NCI-H187 treated with DMSO at 0.1 percent for 48 hours (cell line): Measurements from ENCODE around the gene HNRNPF.
"Not testable (repeated sequence)": the region's sequence is repeated elsewhere in the genome, so short reads cannot be mapped to it uniquely, and the experiment has no call there.

ENCODE experiments used
- DNase-seq: peaks from one replicate; lab custom pipeline; 2025; lab: John Stamatoyannopoulos, UW

The HNRNPF gene

DNA sequence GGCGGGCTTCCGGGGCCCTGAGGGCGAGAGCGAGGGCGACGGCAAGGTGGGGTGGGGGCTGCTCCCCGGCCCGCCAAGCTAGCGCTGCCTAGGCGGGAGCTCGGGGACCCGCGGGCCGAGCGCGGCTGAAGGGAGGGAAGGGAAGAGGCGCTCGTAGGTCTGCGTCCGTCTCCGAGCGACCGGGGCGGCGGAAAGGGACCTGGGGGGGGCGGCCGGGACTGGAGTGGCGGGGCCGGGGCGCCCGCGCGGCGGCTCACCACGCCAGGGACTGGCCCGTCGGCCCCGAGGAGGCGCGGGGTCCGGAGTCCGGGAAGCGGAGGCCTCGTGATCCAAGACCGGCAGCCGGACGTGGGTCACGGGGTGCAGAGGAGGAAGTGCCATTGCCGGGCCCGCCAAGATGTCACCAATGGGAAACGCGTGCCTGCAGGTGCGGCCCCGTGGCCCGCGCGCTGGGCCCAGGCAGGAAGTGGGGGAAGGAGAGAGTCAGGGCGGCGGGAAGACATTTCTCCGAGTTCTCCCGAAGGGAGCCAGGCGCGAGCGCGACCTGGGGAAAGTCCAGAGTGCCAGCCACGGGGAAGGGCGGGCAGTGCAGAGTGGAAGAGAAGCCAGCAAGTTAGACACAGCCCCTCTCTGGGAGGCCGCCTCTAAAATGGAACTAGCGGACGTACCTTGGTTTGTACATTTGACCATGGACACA, 11.9 kb downstream of the HNRNPF start:
- no peak for DNase-seq

DNA sequence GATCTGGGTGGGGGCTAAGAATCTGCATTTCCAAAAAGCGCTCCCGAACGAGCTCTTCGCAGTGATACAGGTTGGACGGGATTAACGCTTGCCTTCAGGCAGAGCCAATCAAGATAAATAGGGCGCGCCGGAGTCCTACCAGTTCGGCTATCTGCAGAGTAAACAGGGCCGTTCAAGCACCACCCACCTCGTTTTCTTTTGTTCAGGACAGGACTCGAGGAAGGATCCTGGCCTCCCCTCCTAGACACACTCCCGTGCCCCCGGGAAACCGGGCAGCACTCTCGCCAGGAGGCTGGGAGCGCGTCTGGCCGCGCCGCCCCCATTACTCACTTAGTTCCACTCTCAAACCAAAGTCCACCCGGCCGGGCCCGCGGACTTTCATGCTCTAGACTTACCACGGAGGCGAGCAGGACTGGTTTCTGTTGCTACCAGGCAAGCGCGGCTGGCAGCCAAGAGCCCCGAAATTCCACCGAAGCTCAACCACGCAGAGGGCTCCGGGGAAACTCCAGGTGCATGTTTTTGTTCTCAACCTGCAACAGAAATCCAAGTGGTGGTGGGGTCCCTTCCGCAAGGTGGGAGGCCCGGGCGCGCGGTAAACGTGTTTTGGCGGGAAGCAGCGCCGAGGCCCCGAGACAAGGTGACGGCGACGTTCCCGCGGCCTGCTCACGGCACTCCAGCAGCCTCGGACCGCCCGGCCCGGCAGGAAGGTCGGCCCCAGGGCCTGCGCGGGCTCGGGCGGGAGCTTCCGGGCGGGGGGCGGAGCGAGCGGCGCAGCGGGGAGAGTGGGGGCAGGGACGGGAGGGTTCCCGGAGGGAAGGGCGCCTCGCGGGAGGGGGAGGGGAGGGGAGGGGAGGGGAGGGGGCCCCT, 12.7 kb downstream of the HNRNPF start:
- DNase-seq: no peak

DNA sequence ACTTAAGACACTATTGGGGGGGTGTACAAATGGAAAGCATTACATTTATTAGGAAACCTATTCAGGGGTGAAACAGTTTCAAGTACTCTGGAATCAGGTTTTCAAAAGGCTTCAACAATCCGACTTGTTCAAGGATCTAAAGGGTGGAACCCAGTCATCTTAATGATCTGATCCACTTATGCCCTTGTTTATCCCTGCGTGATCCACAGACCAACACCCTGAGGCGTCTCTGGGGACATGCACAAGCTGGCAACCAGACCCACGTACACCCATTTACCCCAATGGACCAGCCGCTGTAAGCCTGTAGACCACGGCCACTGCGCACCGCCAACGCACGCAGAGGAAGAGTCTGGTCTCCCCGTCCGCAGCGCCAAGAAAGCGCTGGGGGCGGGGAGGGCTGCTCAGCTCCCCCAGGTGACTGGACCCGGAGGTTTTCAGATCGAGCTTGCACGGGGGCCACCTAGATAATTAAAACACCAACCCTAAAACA, 13.4 kb downstream of the HNRNPF start:
- DNase-seq: no peak

DNA sequence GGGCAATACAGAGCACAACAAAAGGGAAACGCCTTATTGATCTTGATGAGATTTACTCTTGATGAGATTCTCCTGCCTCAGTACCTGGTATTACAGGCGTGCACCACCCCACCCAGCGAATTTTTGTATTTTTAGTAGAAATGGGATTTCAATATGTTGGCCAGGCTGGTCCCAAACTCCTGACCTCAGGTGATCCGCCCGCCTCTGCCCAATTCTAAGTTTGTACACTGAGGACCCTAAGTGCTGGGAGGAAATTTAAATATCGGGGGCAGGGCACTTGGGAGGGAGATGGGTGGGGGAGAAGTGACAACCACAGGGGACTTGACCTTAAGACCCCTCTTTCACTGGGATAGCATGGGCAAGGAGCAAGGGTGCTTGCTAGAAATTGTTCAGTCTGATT, 14.1 kb downstream of the HNRNPF start:
- DNase-seq: no peak

DNA sequence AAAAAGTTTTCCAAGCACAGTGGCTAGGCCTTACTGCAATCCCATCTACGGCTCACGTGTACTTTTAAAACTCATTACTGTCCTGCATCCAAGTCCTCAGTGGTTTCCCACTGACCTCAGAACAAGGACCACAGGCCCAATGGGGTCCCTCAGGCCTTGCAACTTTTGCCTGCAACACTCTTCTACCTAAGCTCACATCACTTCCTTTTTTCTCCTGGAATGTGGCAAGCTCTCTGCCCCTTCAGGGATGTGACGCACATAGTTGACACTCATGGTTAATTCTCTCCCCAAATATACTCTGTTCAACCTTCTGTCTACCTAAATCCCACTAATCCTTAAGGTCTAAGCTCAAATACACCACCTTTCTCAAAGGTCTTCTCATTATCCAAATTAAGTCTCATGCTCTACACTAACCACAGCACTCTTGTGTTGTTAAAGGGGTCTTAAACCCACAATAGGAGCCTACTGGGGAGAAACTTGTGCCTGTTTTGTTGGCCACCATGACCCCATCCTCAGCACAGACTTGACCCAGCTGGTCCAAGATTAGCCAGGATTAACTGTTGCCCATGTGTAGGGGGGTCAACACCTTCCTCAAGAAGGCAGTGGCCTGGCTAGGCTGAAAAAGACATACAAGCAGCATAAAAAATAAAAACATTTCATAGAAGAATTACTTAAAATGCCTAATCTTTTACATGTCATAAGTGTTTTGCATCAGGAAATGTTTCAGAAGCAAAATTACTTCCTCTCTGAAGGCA, 15.2 kb downstream of the HNRNPF start:
- no peak for DNase-seq

DNA sequence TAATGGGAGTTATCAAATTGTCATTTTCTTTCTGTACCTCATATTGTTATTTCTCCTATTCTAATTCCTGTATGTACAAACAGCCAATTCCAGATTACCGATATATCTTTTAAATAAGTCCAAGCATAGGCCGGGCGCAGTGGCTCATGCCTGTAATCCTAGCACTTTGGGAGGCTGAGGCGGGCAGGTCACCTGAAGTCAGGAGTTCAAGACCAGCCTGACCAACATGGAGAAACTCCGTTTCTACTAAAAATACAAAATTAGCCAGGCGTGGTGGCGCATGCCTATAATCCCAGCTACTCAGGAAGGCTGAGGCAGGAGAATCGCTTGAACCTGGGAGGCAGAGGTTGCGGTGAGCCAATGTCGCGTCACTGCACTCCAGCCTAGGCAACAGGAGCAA, 15.8 kb downstream of the HNRNPF start:
- DNase-seq: not testable (repeated sequence)

DNA sequence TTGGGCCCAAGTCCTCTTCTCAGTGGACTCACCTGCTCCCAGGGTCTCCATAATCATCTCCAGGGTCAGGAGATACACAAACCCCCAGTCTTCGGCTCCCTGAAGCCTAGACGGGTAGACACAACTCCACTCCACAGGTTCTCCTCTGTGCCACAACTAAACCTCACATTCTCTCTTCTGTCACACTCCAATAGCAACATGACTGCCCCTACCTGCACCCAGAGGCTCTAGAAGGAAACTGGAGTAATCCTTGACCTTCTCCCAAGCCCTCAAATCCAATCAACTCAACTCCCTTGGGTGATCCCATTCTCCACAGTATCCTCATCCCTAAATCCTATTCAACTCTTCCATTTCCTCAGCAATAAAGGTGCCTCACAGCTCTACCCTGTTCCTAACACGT, 16.2 kb downstream of the HNRNPF start:
- DNase-seq: no peak

DNA sequence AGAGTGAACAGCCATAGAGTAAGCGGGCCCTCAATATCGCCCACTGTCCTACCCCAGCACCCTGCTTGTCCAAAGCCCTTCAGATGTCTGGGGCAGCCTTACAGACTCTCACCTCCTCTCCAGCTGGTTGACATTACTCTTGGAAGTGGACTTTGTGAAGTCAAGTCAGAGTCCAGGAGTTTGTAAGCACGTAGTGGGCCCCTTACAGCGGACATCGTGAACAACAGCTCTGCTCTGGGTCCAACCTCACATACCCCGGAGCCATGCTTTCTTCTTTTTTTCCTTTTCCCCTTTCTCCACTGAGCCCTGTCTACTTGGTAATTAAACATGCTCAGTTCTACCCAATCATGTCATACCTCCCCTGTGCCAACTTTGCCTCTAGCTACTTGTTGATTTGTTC, 17.5 kb downstream of the HNRNPF start:
- no peak for DNase-seq

DNA sequence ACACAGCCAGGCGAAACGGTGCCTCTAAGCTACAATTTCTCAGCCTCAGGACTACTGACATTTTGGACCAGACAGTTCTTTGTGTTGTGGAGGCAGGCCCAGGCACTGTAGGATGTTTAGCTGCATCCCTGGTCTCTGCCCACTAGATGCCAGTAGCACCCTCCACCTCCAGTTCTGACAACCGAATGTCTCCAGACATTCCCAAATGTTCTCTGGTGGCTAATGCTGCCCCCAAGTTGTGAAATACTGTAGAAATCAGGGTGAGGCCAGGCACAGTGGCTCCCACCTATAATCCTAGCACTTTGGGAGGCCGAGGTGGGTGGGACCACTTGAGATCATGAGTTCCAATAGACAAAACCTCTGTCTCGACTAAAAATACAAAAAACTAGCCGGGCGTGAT, 18.2 kb downstream of the HNRNPF start:
- DNase-seq: no peak

DNA sequence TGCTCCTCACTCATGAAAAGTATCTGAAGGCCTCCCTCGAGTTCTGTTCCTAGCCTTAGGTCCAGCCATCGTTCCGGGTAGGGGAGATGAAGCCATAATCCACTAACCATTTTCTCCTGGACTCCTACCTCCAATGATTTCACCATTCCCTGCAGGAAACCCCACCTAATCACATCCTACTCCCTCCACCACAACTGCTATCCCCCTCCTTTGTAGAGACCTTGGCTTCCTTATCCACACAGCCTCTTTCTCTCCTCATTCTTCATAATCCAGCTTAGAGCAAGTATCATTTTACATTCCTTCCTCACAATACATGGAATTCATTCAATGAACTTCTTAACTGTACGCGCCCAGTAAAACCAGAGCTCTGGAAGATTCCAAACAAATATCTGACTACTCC, 18.7 kb downstream of the HNRNPF start:
- no peak for DNase-seq

DNA sequence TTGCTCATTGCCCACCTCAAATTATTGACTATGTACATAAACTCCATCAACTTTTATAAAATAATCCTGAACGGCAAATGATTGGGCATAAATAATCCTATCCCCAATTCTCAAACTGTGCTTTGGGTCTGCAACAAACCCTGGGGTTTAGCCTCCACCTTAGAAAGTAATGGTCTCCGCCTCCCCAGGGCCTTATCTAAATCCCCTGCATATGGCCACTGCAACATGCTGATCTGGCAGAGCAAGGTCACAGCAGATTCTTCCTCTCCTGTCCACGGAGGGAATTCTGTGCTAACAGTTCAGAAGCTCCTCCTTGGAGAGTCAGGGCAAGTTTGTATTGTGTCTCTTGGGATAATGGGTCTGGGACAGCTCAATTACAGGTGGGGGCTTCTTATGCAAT, 19.1 kb downstream of the HNRNPF start:
- no peak for DNase-seq

DNA sequence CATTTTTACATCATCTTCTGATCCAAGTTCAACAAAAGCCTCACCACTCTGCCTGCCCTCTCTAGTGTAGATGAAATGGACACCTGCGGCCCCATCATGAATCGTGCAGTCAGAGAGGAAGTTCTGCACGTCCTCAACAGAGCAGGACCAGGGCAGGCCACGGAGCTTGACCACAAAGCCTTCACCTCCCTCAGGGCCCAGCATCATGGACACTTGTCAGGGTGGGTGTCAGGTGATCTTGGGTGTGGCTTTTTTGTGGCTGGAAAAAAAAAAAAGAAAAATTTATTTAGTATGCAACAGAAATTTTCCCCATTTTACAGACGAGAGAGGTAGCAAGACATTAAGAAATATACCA, 21.3 kb downstream of the HNRNPF start:
- DNase-seq: no peak

DNA sequence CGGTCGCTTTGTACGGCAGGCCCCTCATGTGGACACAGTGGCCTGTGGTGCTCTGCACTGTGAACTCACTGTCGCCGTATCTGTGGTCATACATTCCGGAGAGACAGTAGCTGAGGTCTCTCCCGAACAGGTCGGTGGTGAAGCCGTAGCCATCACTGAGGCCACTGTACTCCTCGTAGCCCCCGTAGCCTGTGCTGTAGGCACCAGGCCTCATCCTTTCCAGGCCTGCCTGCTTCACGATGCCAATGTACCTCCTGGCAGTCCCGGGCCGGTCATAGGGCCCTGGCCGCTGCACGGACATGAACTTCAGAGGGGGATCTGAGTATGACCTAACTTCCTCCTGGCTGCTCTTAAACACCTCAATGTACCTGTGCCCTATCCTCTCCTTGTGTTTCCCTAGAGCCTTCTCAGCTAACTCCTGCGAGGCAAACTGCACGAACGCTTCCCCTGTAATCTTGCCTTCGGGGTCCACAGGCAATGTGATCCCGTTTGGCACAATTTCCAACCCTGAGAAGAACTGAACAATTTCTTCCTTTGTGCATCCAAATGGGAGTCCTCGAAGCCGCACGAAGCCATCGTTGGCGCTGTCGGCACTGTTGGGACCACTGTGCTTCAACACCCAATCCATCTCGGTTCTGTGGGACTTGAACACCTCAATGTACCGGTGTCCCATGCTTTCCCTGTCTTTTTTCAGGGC, 21.9 kb downstream of the HNRNPF start:
- DNase-seq: no peak

DNA sequence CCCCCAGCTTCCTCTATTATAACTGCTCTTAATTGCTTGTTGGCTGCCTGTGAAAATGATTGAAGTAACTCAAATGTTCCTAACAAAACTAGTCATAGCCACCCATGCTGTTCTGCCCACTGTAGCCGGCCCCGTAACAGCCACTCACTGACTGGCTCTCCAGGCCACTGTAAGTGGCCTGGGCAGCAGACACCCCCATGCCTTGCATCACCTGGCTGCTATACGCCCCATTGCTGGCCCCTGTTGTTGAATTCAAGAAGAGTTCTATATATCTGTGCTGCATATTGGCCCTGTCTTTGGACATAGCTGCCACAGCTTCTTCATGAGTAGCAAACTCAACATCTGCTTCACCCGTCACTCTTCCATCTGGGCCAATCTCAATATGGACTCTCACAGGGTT, 22.4 kb downstream of the HNRNPF start:
- DNase-seq: no peak

DNA sequence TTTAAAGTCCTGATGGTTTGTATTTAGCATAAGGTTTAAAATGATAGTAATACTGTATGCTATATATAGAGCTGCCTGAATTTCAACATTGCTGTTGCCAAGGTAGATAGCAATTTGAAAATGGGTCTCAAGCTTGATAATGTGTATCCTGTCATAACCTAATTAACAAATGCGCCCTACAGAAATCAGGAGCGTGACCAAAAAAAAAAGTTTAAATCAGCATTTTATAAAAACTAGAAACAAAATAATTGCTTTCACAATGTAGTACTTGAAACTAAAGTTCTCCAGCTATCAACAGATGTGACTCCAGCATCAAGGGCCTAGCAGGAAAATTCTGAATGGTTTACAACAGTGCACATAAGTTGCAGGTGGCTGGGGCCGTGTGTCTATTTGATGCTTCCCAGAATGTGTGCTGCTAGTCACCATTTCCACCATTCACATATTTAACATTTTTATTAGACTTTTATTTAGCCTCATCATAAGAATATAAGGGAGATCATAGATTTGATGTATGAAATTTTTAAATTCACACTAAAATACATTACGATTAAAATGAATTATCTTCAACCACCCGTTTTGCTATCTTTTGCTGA, 23.5 kb downstream of the HNRNPF start:
- no peak for DNase-seq

DNA sequence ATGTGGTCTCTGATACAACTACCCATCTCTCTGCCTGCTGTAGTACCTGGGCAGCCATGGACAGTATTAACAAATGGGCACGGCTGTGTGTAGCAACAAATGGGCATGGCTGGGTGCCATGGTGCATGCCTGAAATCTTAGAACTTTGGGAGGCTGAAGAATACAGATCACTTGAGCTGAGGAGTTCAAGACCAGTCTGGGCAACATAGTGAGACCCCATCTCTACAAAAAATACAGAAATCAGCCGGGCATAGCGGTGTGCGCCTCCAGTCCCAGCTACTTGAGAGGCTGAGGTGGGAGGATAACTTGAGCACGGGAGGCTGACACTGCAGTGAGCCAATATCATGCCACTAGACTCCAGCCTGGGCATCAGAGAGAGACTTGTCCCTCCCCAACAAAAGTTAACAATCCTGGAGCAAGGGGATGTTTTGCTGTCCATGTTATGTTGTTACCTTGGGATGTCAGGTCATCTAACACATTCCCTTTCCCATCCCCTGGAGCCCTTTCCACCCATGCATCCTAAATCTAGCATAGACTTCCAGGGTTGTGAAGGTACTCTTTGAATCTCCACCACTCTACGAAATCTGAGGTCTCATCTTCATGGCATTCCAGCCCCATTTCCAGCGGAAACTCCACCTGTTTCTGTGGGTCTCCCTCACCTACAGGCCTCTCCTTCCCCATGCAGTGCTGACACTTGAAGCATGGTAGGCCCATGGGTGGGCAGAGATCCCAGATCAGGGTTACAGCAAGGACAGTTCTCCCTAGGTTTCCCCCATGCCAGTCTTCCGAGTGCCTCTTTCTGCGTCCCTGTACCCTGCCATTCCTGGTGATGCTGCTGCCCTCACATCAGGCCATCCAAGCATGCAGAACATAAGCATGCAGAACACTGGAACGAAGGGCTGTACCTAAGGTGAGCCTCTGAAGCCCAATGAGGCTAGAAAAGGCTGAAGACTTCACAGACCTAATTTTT, 24.4 kb downstream of the HNRNPF start:
- DNase-seq: no peak

DNA sequence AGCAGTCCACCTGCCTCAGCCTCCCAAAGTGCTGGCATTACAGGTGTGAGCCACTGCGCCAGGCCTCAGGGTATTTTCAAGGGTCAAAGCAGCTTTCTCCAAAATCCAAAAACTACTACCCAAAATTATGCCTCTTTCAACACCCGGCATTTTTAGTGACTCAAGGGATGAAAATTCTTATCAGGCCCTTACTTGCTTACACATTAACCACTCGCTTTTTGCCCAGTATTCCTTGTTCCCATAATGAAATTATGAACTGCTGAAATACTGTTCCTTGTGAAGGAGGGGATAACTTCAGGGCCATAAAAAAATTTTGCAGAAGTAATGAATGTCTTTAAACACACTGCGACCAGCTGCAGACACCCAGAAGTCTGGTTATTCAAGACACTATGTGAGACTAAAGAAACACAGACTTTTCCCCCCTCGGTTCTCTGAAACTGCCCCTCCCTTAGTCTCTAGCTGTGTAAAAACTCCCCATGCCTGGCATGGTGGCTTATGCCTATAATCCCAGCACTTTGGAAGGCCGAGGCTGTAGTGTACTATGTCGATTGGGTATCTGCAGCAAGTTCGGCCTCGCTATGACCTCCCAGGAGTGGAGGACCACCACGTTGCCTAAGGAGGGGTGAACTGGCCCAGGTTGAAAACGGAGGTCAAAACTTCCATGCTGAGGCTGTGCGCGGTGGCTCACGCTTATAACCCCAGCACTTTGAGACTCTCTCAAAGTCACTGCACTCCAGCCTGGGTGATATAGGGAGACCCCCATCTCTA, 25.6 kb downstream of the HNRNPF start:
- no peak for DNase-seq

DNA sequence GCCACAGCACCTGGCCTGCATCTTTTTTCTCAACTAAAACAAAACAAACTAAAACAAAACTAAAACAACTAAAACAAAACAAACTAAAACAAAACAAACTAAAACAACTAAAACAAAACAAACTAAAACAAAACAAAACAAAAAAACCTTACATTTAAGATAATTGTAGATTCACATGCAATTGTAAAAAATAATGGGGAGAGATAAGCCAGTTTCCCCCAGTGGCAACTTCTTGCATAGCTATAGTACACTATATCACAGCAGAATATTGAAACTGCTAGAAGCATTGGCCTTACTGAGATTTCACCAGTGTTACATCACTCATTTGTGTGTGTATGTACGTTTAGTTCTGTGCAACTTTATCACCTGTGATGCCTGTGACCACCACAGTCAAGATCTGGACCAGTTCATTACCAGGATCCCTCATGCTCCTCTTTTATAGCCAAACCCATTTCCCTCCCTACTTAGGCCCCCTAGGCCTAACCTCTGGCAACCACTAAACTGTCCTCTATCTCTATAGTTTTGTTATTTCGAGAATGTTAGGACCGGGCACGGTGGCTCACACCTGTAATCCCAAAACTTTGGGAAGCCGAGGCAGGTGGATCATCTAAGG, 28.3 kb downstream of the HNRNPF start:
- no peak for DNase-seq

DNA sequence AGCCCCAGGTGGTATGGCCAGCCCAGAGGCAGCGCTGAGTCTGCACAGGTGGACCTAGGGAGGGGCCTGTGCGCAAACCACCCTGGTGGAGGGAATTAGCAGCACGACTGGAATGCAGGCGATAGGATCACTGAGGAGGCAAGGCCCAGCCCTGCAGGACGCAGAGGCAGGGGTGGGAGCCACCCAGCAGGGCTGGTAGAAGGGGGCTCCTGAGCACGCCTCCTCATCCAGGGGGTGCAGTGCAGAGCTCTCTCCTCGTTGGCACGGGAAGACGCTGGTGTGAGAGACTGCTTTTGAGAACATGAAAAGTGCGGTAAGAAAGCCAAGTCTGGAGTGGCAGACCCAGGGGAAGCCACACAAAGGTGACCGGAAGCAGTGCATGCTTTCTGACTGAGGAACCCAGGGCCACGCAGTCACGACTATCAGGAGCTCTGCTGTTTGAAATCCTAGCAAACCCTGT, 31.5 kb downstream of the HNRNPF start:
- DNase-seq: no peak
